ELF-1 (cell line): ENCODE data around the gene FSTL4.

Experiments used
- DNase-seq: peaks from one replicate; pipeline ENCODE4 v3.0.0-alpha.2; 2016; ENCODE audit warnings: low read depth, low spot score

FSTL4 gene

GRCh38 chr5:133368916-133369783 is 243.2 kb downstream of the FSTL4 start:
- DNase-seq: no peak

GRCh38 chr5:133367984-133368383 is 244.4 kb downstream of the FSTL4 start:
- DNase-seq: no peak

GRCh38 chr5:133367071-133367786 is 245.1 kb downstream of the FSTL4 start:
- DNase-seq: no peak

GRCh38 chr5:133366438-133366837 is 245.9 kb downstream of the FSTL4 start:
- no peak for DNase-seq

- no peak for DNase-seq
Measured at GRCh38 chr5:133365738-133366137, 246.6 kb downstream of the FSTL4 start.

GRCh38 chr5:133364936-133365707 is 247.2 kb downstream of the FSTL4 start:
- DNase-seq: peak; percentile 58

- no peak for DNase-seq
Measured at GRCh38 chr5:133363807-133364587, 248.3 kb downstream of the FSTL4 start.

GRCh38 chr5:133362438-133362837 is 249.9 kb downstream of the FSTL4 start:
- DNase-seq: no peak

- DNase-seq: no peak
Measured at GRCh38 chr5:133361922-133362321, 250.4 kb downstream of the FSTL4 start.

- DNase-seq: peak; percentile 27
Measured at GRCh38 chr5:133360693-133361472, 251.5 kb downstream of the FSTL4 start.

GRCh38 chr5:133359861-133360260 is 252.5 kb downstream of the FSTL4 start:
- no peak for DNase-seq

- DNase-seq: no peak
Measured at GRCh38 chr5:133358271-133358670, 254.1 kb downstream of the FSTL4 start.

GRCh38 chr5:133357758-133358157 is 254.6 kb downstream of the FSTL4 start:
- DNase-seq: no peak

- DNase-seq: peak; percentile 41
Measured at GRCh38 chr5:133356984-133357421, 255.3 kb downstream of the FSTL4 start.

- DNase-seq: no peak
Measured at GRCh38 chr5:133356396-133356983, 255.9 kb downstream of the FSTL4 start.

- peak; percentile 42 for DNase-seq
Measured at GRCh38 chr5:133354323-133355185, 257.8 kb downstream of the FSTL4 start.

- peak; percentile 89 for DNase-seq
Measured at GRCh38 chr5:133353741-133354140, 258.6 kb downstream of the FSTL4 start.

GRCh38 chr5:133348406-133348805 is 263.9 kb downstream of the FSTL4 start:
- no peak for DNase-seq

- peak; percentile 35 for DNase-seq
Measured at GRCh38 chr5:133347039-133347438, 265.3 kb downstream of the FSTL4 start.
